Measurements from ENCODE around the gene ASS1.

ASS1 gene

DNA sequence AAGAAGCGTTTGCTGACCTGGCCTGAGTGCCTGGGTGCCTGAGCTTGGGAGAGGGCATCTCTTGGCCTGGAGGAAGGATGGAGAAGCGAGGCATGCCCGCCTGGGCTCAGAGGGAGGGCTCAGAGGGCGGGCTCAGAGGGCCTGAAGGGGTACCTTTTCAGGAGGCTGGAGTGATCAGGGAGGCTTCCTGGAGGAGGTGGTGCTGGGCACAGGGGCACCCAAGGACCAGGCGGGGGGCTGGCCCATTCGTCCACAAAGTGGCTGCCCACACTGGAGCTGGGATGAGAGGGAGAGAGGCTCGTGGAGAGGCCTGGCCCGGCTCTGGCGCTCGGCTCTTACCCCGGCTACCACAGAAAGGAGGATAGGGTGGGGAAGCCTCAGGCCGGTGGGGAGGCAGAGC lies 32.8 kb downstream of the ASS1 start:
- no peak for DNase-seq

DNA sequence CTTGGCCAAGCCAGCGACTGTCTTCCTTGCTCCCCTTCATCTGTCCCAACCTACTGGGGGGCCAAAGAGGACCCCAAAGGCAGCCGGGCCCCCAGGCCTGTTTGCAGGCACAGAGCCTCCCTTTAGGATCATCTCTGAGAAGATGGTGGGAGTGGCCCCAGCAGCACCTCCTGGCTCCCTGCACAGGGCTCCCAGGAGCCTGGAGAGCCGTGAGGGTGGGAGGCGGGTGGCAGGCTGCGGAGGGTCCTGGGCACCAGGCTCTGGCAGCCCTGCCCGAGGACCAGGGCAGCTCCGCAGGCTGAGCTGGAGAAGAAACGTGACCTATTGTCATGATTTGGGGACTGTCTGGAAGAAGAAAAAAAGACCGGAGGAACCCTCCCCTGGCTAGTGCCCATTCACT lies 33.4 kb downstream of the ASS1 start:
- no peak for DNase-seq

GRCh38 chr9:130478736-130479575 lies 34.2 kb downstream of the ASS1 start:
- no peak for DNase-seq

GRCh38 chr9:130479587-130479986 lies 34.8 kb downstream of the ASS1 start:
- no peak for DNase-seq

DNA sequence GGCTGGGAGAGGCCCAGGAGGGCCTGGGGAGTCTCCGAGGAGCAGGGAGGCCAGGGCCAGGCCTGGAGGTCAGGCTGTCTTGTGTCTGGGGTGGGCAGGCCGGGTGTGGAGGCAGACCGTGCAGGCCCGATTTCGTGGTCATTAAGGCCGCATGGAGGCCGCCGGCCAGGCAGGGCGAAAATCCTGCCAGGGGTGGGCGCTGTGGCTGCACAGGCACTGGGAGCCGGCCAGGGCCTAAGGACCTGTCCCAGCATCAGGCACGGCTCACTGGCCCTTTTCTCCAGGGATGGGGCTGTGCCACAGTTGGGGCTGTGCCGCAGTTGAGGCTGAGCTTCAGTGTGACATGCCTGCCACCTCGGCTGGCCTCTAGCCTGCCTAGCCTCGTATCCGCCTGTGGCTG lies 35.9 kb downstream of the ASS1 start:
- no peak for DNase-seq

- DNase-seq: no peak
These were observed 37.7 kb downstream of the ASS1 start for GRCh38 chr9:130482463-130482862.

- no peak for DNase-seq
These were observed 38.7 kb downstream of the ASS1 start for GRCh38 chr9:130483371-130483971.

DNA sequence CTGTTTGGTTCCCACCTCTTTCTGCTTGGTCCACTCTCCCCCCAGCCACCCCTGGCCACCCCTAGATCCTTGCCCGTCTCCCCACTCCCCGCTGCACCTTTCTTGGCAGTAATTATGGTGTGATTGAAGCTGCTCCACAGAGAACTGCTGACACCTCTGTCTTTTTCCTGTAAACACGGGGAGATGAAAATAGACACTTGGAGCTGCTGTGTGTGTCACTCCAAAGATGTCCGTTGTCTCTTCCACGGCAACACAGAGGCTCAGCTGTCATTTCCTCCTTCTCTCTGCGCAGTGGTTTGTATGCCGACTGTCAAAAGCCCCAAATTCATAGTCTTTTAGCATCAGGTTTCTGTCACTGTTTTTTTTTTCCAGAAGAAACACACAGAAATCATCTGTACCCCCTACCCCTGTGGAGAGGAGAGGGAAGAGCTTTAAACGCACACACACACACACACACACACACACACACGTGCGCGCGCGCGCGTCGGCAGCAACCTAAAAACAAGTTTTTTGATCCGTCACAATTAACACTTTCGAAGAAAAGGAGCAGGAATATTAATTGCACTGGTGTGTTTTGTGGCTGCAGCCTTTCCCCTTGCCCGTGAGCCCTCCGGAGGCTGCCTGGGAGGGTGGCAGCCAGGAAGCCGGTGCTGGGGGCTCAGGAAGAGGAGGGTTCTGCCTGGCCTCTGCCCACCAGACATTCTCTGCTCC lies 39.8 kb downstream of the ASS1 start:
- DNase-seq: no peak

DNA sequence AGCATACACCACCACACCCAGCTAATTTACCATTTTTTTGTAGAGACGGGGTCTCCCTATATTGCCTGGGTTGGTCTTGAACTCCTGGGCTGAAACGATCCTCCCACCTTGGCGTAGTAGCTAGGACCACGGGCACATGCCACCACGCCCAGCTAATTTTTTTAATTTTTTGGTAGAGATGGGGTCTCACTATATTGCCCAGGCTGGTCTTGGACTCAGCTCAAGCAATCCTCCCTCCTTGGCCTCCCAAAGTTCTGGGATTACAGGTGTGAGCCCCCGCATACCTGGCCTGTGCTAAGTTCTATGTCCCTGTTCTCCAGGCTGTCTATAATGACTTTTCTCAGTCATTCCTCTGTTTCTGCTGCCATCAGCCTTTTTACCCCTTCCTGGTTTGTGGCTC lies 41.3 kb downstream of the ASS1 start:
- no peak for DNase-seq

DNA sequence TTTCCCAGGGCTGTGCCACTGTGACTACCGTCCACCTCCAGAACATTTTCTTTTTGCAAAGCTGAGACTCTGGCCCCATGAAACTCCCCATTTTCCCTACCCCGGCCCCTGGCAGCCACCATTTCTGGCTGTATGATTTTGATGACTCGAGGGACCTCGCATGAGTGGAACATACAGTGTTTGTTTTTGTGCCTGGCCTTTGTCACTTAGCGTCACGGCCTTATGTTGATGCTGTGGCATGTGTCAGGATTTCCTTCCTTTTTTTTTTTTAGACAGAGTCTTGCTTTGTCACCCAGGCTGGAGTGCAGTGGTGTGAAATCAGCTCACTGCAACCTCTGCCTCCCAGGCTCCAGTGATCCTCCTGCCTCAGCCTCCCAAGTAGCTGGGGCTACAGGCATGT lies 42.7 kb downstream of the ASS1 start:
- DNase-seq: no peak

- DNase-seq: no peak
These were observed 44.0 kb downstream of the ASS1 start for GRCh38 chr9:130488621-130489330.

DNA sequence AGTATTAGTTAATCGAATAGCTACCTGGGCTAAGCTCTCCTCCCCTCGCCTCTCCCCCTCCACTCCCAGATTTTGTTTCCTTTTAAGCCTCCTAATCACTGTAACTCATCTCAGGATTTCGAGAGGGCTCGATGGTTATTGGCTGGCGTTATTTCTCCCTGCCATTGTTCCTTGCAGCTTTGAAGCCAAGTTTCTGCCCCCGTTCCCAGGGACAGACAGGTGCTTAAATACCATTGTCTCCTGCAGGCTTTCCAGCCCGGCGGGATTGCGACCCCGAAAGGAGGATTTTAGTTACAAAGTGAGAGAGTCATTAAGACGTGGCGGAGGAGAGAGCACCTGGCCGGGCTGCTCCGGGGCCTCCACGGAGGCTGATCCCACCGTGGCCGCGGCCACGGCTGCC lies 46.2 kb downstream of the ASS1 start:
- DNase-seq: no peak

GRCh38 chr9:130491830-130492482 lies 47.2 kb downstream of the ASS1 start:
- no peak for DNase-seq

- no peak for DNase-seq
These were observed 48.3 kb downstream of the ASS1 start for GRCh38 chr9:130493021-130493420.

- DNase-seq: no peak
These were observed 48.7 kb downstream of the ASS1 start for GRCh38 chr9:130493476-130493875.

GRCh38 chr9:130495067-130495466 lies 50.3 kb downstream of the ASS1 start:
- no peak for DNase-seq

DNA sequence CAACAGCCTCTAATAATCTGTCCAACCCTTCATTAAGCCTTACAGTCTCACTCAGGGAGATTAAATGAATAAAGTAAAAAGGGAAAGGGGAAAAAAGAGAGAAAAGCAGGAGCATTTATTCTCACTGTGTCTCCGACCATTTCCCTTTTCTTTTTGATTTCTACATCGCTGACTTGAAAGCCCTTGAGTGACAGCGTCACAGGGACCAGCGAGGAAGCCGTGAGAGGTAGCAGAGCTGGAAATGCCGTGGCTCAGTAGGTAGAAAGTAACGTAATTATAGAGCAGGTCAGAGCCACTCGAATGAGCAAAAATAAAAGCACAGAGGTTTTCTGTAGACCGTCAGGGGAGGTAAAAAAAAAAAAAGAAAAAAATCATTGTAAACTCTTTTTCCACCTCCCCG lies 52.4 kb downstream of the ASS1 start:
- no peak for DNase-seq

GRCh38 chr9:130498298-130498917 lies 53.6 kb downstream of the ASS1 start:
- DNase-seq: peak; percentile 5

DNA sequence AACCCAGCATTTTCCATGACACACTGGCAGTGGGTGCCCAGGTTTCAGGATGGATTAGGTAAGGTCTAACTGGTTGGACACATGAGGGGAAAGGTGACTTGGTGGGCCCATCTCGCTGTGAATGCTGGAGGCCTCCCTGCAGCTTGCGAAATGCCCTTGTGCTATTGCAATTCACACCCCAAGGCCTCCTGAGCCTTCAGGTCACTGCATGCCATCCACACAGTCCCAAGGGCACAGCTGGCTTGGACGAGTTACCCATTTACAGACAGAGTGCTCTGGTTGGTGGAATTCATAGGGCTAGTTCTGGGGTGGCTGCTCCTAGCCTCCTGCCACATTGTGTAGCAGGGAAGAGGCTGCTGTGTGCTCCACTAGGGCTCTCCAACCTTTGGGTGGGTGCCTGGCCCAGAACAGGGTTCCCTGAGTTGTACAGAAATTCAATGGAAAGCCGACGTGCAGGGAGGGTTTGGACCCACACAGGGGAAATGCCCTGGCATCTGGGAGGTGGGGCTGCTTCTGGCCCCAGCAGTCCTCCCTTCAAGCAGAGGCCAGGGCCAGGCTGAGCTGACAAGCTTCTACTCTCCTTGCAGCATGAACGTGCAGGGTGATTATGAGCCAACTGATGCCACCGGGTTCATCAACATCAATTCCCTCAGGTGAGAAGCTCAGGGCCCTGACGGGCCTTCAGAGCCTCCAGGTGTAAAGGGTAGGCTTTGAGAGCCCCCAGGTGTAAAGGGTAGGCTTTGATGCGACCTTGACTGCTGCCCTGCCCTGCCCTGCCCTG lies 54.3 kb downstream of the ASS1 start:
- no peak for DNase-seq

- peak; percentile 62 for DNase-seq
These were observed 55.1 kb downstream of the ASS1 start for GRCh38 chr9:130499804-130500263.
